A549 (cell line): ENCODE measurements around the gene ZNF200.
A peak's percentile ranks its signal among the peaks of the same experiment; 100 is the strongest.

Source experiments
- HEYL ChIP-seq: fragments of 250-450 bp; sonication (Bioruptor Pico); IDR thresholded peaks from 2 replicates; pipeline ENCODE4 v1.8.0; 2021; ENCODE audit warnings: mild to moderate bottlenecking, moderate library complexity
- KDM1A ChIP-seq: fragments of 200-600 bp; sonication (generic); IDR thresholded peaks from 2 replicates; pipeline ENCODE4 v1.6.1; 2016; ENCODE audit warnings: low read depth, mild to moderate bottlenecking
- POLR2A ChIP-seq: IDR thresholded peaks from 2 replicates; pipeline ENCODE4 v1.6.1; 2012; ENCODE audit warnings: mild to moderate bottlenecking, low read length
- ZFP36 ChIP-seq: fragments of 450-650 bp; IDR thresholded peaks from 2 replicates; pipeline ENCODE4 v1.6.1; 2014; ENCODE audit warnings: borderline replicate concordance; ENCODE audit not compliant: partially characterized antibody
- TF ChIP-seq, protein P1 (sequence below): fragments of >200 bp; sonication (Bioruptor Twin); formaldehyde crosslinking; IDR thresholded peaks from 3 replicates; pipeline ENCODE4 v1.5.1; 2016
- TF ChIP-seq, protein P2 (sequence below): fragments of 150-350 bp; IDR thresholded peaks from 2 replicates; pipeline ENCODE4 v1.6.1; 2014; ENCODE audit warnings: low read depth, mild to moderate bottlenecking, low read length
- TF ChIP-seq, protein P3 (sequence below): fragments of 200-600 bp; sonication (generic); IDR thresholded peaks from 2 replicates; pipeline ENCODE4 v1.6.1; 2016; ENCODE audit warnings: antibody characterized with exemption, mild to moderate bottlenecking, moderate library complexity

DNA sequence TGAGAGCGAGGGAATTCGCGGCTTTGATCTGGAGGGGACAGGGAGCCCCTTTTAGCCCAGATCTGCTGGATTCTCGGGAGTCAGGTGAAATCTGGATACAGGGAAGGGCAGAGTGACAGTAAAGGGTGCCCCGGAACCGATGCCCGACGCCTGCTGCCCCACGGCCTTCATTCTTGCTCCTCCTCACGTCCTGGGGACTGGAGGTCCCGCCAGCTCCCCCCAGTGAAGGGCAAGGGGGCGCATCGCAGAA, 46.4 kb downstream of the ZNF200 start:
- TF ChIP-seq, protein P1, sequence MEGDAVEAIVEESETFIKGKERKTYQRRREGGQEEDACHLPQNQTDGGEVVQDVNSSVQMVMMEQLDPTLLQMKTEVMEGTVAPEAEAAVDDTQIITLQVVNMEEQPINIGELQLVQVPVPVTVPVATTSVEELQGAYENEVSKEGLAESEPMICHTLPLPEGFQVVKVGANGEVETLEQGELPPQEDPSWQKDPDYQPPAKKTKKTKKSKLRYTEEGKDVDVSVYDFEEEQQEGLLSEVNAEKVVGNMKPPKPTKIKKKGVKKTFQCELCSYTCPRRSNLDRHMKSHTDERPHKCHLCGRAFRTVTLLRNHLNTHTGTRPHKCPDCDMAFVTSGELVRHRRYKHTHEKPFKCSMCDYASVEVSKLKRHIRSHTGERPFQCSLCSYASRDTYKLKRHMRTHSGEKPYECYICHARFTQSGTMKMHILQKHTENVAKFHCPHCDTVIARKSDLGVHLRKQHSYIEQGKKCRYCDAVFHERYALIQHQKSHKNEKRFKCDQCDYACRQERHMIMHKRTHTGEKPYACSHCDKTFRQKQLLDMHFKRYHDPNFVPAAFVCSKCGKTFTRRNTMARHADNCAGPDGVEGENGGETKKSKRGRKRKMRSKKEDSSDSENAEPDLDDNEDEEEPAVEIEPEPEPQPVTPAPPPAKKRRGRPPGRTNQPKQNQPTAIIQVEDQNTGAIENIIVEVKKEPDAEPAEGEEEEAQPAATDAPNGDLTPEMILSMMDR, result no peak
- TF ChIP-seq POLR2A (0 out of 2 replicates have a peak, but pooled peaks have one; percentile 16), KDM1A (no peak), HEYL (CRISPR knock-in tag) (no peak), ZFP36 (no peak)
- TF ChIP-seq, protein P2, sequence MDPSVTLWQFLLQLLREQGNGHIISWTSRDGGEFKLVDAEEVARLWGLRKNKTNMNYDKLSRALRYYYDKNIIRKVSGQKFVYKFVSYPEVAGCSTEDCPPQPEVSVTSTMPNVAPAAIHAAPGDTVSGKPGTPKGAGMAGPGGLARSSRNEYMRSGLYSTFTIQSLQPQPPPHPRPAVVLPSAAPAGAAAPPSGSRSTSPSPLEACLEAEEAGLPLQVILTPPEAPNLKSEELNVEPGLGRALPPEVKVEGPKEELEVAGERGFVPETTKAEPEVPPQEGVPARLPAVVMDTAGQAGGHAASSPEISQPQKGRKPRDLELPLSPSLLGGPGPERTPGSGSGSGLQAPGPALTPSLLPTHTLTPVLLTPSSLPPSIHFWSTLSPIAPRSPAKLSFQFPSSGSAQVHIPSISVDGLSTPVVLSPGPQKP, result no peak
- TF ChIP-seq, protein P3, sequence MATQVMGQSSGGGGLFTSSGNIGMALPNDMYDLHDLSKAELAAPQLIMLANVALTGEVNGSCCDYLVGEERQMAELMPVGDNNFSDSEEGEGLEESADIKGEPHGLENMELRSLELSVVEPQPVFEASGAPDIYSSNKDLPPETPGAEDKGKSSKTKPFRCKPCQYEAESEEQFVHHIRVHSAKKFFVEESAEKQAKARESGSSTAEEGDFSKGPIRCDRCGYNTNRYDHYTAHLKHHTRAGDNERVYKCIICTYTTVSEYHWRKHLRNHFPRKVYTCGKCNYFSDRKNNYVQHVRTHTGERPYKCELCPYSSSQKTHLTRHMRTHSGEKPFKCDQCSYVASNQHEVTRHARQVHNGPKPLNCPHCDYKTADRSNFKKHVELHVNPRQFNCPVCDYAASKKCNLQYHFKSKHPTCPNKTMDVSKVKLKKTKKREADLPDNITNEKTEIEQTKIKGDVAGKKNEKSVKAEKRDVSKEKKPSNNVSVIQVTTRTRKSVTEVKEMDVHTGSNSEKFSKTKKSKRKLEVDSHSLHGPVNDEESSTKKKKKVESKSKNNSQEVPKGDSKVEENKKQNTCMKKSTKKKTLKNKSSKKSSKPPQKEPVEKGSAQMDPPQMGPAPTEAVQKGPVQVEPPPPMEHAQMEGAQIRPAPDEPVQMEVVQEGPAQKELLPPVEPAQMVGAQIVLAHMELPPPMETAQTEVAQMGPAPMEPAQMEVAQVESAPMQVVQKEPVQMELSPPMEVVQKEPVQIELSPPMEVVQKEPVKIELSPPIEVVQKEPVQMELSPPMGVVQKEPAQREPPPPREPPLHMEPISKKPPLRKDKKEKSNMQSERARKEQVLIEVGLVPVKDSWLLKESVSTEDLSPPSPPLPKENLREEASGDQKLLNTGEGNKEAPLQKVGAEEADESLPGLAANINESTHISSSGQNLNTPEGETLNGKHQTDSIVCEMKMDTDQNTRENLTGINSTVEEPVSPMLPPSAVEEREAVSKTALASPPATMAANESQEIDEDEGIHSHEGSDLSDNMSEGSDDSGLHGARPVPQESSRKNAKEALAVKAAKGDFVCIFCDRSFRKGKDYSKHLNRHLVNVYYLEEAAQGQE, result no peak
